ENCODE results near the gene EIF3F.

Gene EIF3F

GRCh38 chr11:8011981-8012444 lies 24.9 kb downstream of the EIF3F start:
- Histone ChIP-seq H2AFZ (ENCODE audit: low read depth, low read length) (no peak overlapping the region), H3K79me1 (replicated peaks; ENCODE audit: low read length, poor library complexity, severe bottlenecking) (no peaks in the 10 kb centered on the region), H3K27me3 (ENCODE audit: control insufficient read depth in 1 of 2, insufficient read depth in 1 of 2, low read length in 2 of 2) (peaks cover 0 to 26% of the 10 kb centered on the region in 2 experiments), H4K8ac (ENCODE audit: low read length) (no peak overlapping the region), H3K4me1 (ENCODE audit: control insufficient read depth, insufficient read depth, low read depth, low read length) (no peaks in the 10 kb centered on the region), H3K4ac (ENCODE audit: low read depth in 1 of 2, low read length in 2 of 2) (no peak overlapping the region), H3K4me3 (ENCODE audit: insufficient read depth in 1 of 2, low read depth in 1 of 2, low read length in 2 of 2) (no peak overlapping the region), H2BK120ac (ENCODE audit: low read depth, low read length) (no peak overlapping the region), H2BK15ac (ENCODE audit: low read depth, poor library complexity, severe bottlenecking) (no peak overlapping the region), H3K23ac (ENCODE audit: low read length in 2 of 2) (no peak overlapping the region), H2BK5ac (ENCODE audit: low read depth, low read length, poor library complexity, severe bottlenecking) (no peak overlapping the region), H3K9me3 (ENCODE audit: control insufficient read depth, low read length) (no peaks in the 10 kb centered on the region), H4K91ac (ENCODE audit: low read length) (no peak overlapping the region), H3K18ac (ENCODE audit: low read depth in 1 of 2, low read length in 2 of 2) (no peak overlapping the region), H3K27ac (ENCODE audit: low read length, poor library complexity, severe bottlenecking) (no peak overlapping the region), H2AK5ac (ENCODE audit: low read length, severe bottlenecking) (no peak overlapping the region), H2BK12ac (ENCODE audit: low read length in 2 of 2) (no peak overlapping the region), H3K4me2 (ENCODE audit: low read length, poor library complexity, severe bottlenecking) (no peak overlapping the region), H3K14ac (ENCODE audit: low read length in 2 of 2) (no peak overlapping the region), H3K36me3 (ENCODE audit: control insufficient read depth in 1 of 2, insufficient read depth in 2 of 2, low read depth in 1 of 2, low read length in 2 of 2) (no peaks in the 10 kb centered on the region), H3K9ac (ENCODE audit: low read length) (no peak overlapping the region)
- DNase-seq, result peak; percentile 86
- WGBS, result 32% methylated on average over 4 of the region's 4 CpGs

GRCh38 chr11:8013833-8014232 lies 26.7 kb downstream of the EIF3F start:
- Histone ChIP-seq H4K8ac (ENCODE audit: low read length) (no peak overlapping the region), H3K4me1 (ENCODE audit: control insufficient read depth, insufficient read depth, low read depth, low read length) (peaks cover 3% of the 10 kb centered on the region), H2BK5ac (ENCODE audit: low read depth, low read length, poor library complexity, severe bottlenecking) (no peak overlapping the region), H2BK12ac (ENCODE audit: low read length in 2 of 2) (no peak overlapping the region), H2BK15ac (ENCODE audit: low read depth, poor library complexity, severe bottlenecking) (no peak overlapping the region), H2AK5ac (ENCODE audit: low read length, severe bottlenecking) (no peak overlapping the region), H3K4me2 (ENCODE audit: low read length, poor library complexity, severe bottlenecking) (no peak overlapping the region), H3K4ac (ENCODE audit: low read depth in 1 of 2, low read length in 2 of 2) (no peak overlapping the region), H2BK120ac (ENCODE audit: low read depth, low read length) (no peak overlapping the region), H3K36me3 (ENCODE audit: control insufficient read depth in 1 of 2, insufficient read depth in 2 of 2, low read depth in 1 of 2, low read length in 2 of 2) (no peaks in the 10 kb centered on the region), H4K91ac (ENCODE audit: low read length) (no peak overlapping the region), H3K14ac (ENCODE audit: low read length in 2 of 2) (no peak overlapping the region), H3K27me3 (ENCODE audit: control insufficient read depth in 1 of 2, insufficient read depth in 1 of 2, low read length in 2 of 2) (peaks cover 0 to 44% of the 10 kb centered on the region in 2 experiments), H3K23ac (ENCODE audit: low read length in 2 of 2) (no peak overlapping the region), H3K79me1 (replicated peaks; ENCODE audit: low read length, poor library complexity, severe bottlenecking) (no peaks in the 10 kb centered on the region), H3K27ac (ENCODE audit: low read length, poor library complexity, severe bottlenecking) (no peak overlapping the region), H3K9me3 (ENCODE audit: control insufficient read depth, low read length) (no peaks in the 10 kb centered on the region), H3K4me3 (ENCODE audit: insufficient read depth in 1 of 2, low read depth in 1 of 2, low read length in 2 of 2) (no peak overlapping the region), H3K9ac (ENCODE audit: low read length) (no peak overlapping the region), H3K18ac (ENCODE audit: low read depth in 1 of 2, low read length in 2 of 2) (no peak overlapping the region), H2AFZ (ENCODE audit: low read depth, low read length) (no peak overlapping the region)
- WGBS, result 56% methylated on average over 4 of the region's 5 CpGs
- DNase-seq, result no peak

- H4K8ac ChIP-seq (ENCODE audit: low read length), result no peak overlapping the region
- H3K79me1 ChIP-seq (replicated peaks; ENCODE audit: low read length, poor library complexity, severe bottlenecking), result no peaks in the 10 kb centered on the region
- H3K23ac ChIP-seq (ENCODE audit: low read length in 2 of 2), result no peak overlapping the region
- no peaks in the 10 kb centered on the region for H3K9me3 ChIP-seq (ENCODE audit: control insufficient read depth, low read length)
- H3K27me3 ChIP-seq (ENCODE audit: control insufficient read depth in 1 of 2, insufficient read depth in 1 of 2, low read length in 2 of 2), result peaks cover 0 to 43% of the 10 kb centered on the region in 2 experiments
- H3K27ac ChIP-seq (ENCODE audit: low read length, poor library complexity, severe bottlenecking), result no peak overlapping the region
- H2BK5ac ChIP-seq (ENCODE audit: low read depth, low read length, poor library complexity, severe bottlenecking), result no peak overlapping the region
- H3K36me3 ChIP-seq (ENCODE audit: control insufficient read depth in 1 of 2, insufficient read depth in 2 of 2, low read depth in 1 of 2, low read length in 2 of 2), result no peaks in the 10 kb centered on the region
- no peak overlapping the region for H2AFZ ChIP-seq (ENCODE audit: low read depth, low read length)
- H3K4me1 ChIP-seq (ENCODE audit: control insufficient read depth, insufficient read depth, low read depth, low read length), result peaks cover 15% of the 10 kb centered on the region
- no peak overlapping the region for H3K18ac ChIP-seq (ENCODE audit: low read depth in 1 of 2, low read length in 2 of 2)
- no peak overlapping the region for H3K4ac ChIP-seq (ENCODE audit: low read depth in 1 of 2, low read length in 2 of 2)
- H3K14ac ChIP-seq (ENCODE audit: low read length in 2 of 2), result no peak overlapping the region
- 27% methylated on average over 4 of the region's 4 CpGs for WGBS
- H2BK15ac ChIP-seq (ENCODE audit: low read depth, poor library complexity, severe bottlenecking), result no peak overlapping the region
- H3K4me2 ChIP-seq (ENCODE audit: low read length, poor library complexity, severe bottlenecking), result no peak overlapping the region
- no peak overlapping the region for H2BK12ac ChIP-seq (ENCODE audit: low read length in 2 of 2)
- no peak overlapping the region for H2BK120ac ChIP-seq (ENCODE audit: low read depth, low read length)
- H2AK5ac ChIP-seq (ENCODE audit: low read length, severe bottlenecking), result no peak overlapping the region
- H3K9ac ChIP-seq (ENCODE audit: low read length), result no peak overlapping the region
- H3K4me3 ChIP-seq (ENCODE audit: insufficient read depth in 1 of 2, low read depth in 1 of 2, low read length in 2 of 2), result no peak overlapping the region
- H4K91ac ChIP-seq (ENCODE audit: low read length), result no peak overlapping the region
- peak; percentile 32 for DNase-seq
Observed at GRCh38 chr11:8015753-8016239, 28.7 kb downstream of the EIF3F start.

GRCh38 chr11:8016440-8016839 lies 29.3 kb downstream of the EIF3F start:
- H3K9ac ChIP-seq (ENCODE audit: low read length), result no peak overlapping the region
- no peak overlapping the region for H4K91ac ChIP-seq (ENCODE audit: low read length)
- H2BK12ac ChIP-seq (ENCODE audit: low read length in 2 of 2), result no peak overlapping the region
- H2BK120ac ChIP-seq (ENCODE audit: low read depth, low read length), result no peak overlapping the region
- H3K79me1 ChIP-seq (replicated peaks; ENCODE audit: low read length, poor library complexity, severe bottlenecking), result no peaks in the 10 kb centered on the region
- H3K36me3 ChIP-seq (ENCODE audit: control insufficient read depth in 1 of 2, insufficient read depth in 2 of 2, low read depth in 1 of 2, low read length in 2 of 2), result no peaks in the 10 kb centered on the region
- peaks cover 15% of the 10 kb centered on the region for H3K4me1 ChIP-seq (ENCODE audit: control insufficient read depth, insufficient read depth, low read depth, low read length)
- no peak overlapping the region for H3K18ac ChIP-seq (ENCODE audit: low read depth in 1 of 2, low read length in 2 of 2)
- DNase-seq, result no peak
- H3K27me3 ChIP-seq (ENCODE audit: control insufficient read depth in 1 of 2, insufficient read depth in 1 of 2, low read length in 2 of 2), result peaks cover 0 to 41% of the 10 kb centered on the region in 2 experiments
- no peak overlapping the region for H3K4ac ChIP-seq (ENCODE audit: low read depth in 1 of 2, low read length in 2 of 2)
- 17% methylated on average over 4 of the region's 4 CpGs for WGBS
- no peak overlapping the region for H4K8ac ChIP-seq (ENCODE audit: low read length)
- no peak overlapping the region for H3K4me2 ChIP-seq (ENCODE audit: low read length, poor library complexity, severe bottlenecking)
- H2BK15ac ChIP-seq (ENCODE audit: low read depth, poor library complexity, severe bottlenecking), result no peak overlapping the region
- no peak overlapping the region for H3K4me3 ChIP-seq (ENCODE audit: insufficient read depth in 1 of 2, low read depth in 1 of 2, low read length in 2 of 2)
- H3K9me3 ChIP-seq (ENCODE audit: control insufficient read depth, low read length), result no peaks in the 10 kb centered on the region
- H3K14ac ChIP-seq (ENCODE audit: low read length in 2 of 2), result no peak overlapping the region
- no peak overlapping the region for H3K27ac ChIP-seq (ENCODE audit: low read length, poor library complexity, severe bottlenecking)
- no peak overlapping the region for H2AK5ac ChIP-seq (ENCODE audit: low read length, severe bottlenecking)
- no peak overlapping the region for H2BK5ac ChIP-seq (ENCODE audit: low read depth, low read length, poor library complexity, severe bottlenecking)
- H3K23ac ChIP-seq (ENCODE audit: low read length in 2 of 2), result no peak overlapping the region
- no peak overlapping the region for H2AFZ ChIP-seq (ENCODE audit: low read depth, low read length)
